OCI-LY1 (cell line): ENCODE data around the gene SLC5A11.

Source experiments
- EZH2 ChIP-seq: fragments of 200-600 bp; sonication (generic), shearing (Covaris generic); IDR thresholded peaks from 2 replicates; pipeline ENCODE4 v1.8.0; 2017; ENCODE audit warnings: borderline replicate concordance, mixed run types, mild to moderate bottlenecking, antibody characterized with exemption, low read length, moderate library complexity, mixed read lengths
- TF ChIP-seq, protein P1 (sequence below): fragments of 200-600 bp; sonication (generic), shearing (Covaris generic); IDR thresholded peaks from 2 replicates; pipeline ENCODE4 v1.5.1; 2017; ENCODE audit warnings: mild to moderate bottlenecking, antibody characterized with exemption, low read length, moderate library complexity, mixed read lengths

DNA sequence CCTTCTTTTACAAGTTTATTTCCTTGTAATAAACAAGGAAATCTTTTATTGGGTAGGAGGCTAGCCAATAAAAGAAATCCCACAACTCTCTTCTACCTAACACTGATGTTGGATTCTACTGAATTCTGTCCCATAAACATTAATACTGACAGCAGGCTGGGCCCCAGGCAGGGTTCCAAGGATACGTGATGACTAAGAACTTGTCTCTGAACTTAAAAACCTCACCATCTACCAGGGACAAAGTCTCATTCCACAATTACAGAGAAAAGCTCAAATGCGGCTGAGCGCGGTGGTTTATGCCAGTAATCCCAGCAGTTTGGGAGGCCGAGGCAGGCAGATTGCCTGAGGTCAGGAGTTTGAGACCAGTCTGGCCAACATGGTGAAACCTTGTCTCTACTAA lies 104.5 kb downstream of the SLC5A11 start:
- no peak for TF ChIP-seq EZH2
- TF ChIP-seq, protein P1, sequence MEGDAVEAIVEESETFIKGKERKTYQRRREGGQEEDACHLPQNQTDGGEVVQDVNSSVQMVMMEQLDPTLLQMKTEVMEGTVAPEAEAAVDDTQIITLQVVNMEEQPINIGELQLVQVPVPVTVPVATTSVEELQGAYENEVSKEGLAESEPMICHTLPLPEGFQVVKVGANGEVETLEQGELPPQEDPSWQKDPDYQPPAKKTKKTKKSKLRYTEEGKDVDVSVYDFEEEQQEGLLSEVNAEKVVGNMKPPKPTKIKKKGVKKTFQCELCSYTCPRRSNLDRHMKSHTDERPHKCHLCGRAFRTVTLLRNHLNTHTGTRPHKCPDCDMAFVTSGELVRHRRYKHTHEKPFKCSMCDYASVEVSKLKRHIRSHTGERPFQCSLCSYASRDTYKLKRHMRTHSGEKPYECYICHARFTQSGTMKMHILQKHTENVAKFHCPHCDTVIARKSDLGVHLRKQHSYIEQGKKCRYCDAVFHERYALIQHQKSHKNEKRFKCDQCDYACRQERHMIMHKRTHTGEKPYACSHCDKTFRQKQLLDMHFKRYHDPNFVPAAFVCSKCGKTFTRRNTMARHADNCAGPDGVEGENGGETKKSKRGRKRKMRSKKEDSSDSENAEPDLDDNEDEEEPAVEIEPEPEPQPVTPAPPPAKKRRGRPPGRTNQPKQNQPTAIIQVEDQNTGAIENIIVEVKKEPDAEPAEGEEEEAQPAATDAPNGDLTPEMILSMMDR, result no peak
